ENCODE results near the gene ILK. TPM values are rescaled to one million over a fixed set of nuclear protein-coding genes. Genes with fewer than 3 reads are reported as not detected.

ILK gene
- total RNA-seq, 1 experiment from 2014 or later = 69.7 TPM

GRCh38 chr11:6588018-6588417 is 15.6 kb upstream of the ILK start:
- H3K4me1 ChIP-seq (replicated peaks; ENCODE audit: insufficient read depth) = no peaks in the 10 kb centered on the region
- DNase-seq = no peak
- H3K9me3 ChIP-seq (ENCODE audit: insufficient read depth, low read depth) = no peaks in the 10 kb centered on the region; the same call in 1 of the 2 replicates
- H3K79me2 ChIP-seq (ENCODE audit: low read depth) = no peaks in the 10 kb centered on the region
- no peaks in the 10 kb centered on the region for H3K36me3 ChIP-seq (ENCODE audit: low read depth)
- TF ChIP-seq, protein P1, sequence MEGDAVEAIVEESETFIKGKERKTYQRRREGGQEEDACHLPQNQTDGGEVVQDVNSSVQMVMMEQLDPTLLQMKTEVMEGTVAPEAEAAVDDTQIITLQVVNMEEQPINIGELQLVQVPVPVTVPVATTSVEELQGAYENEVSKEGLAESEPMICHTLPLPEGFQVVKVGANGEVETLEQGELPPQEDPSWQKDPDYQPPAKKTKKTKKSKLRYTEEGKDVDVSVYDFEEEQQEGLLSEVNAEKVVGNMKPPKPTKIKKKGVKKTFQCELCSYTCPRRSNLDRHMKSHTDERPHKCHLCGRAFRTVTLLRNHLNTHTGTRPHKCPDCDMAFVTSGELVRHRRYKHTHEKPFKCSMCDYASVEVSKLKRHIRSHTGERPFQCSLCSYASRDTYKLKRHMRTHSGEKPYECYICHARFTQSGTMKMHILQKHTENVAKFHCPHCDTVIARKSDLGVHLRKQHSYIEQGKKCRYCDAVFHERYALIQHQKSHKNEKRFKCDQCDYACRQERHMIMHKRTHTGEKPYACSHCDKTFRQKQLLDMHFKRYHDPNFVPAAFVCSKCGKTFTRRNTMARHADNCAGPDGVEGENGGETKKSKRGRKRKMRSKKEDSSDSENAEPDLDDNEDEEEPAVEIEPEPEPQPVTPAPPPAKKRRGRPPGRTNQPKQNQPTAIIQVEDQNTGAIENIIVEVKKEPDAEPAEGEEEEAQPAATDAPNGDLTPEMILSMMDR (conservative IDR thresholded peaks at IDR 0.05) = no peak
- TF ChIP-seq EZH2 (IDR thresholded peaks at IDR 0.05; ENCODE audit: low read depth) = no peak
- H3K9me2 ChIP-seq (ENCODE audit: insufficient read depth) = no peaks in the 10 kb centered on the region
- no peaks in the 10 kb centered on the region for H4K20me1 ChIP-seq (ENCODE audit: insufficient read depth)
- no peak overlapping the region for H2AFZ ChIP-seq
- POLR2A ChIA-PET (ENCODE audit: unreplicated experiment) = no interaction called here
- no peaks in the 10 kb centered on the region for H3K27me3 ChIP-seq (ENCODE audit: insufficient read depth, low read depth)
- intact Hi-C loops (cut with micrococcal nuclease; ENCODE audit: unreplicated experiment) = no loop called here
- no peak overlapping the region for H3K27ac ChIP-seq
- no peak overlapping the region for H3K4me3 ChIP-seq
- CTCF ChIA-PET = no interaction called here
- no peaks in the 10 kb centered on the region for H3F3A ChIP-seq (ENCODE audit: insufficient read depth, low read depth)
- no TSS peak for BruUV-seq (replicated peaks)
- no peak overlapping the region for H3K4me2 ChIP-seq

DNA sequence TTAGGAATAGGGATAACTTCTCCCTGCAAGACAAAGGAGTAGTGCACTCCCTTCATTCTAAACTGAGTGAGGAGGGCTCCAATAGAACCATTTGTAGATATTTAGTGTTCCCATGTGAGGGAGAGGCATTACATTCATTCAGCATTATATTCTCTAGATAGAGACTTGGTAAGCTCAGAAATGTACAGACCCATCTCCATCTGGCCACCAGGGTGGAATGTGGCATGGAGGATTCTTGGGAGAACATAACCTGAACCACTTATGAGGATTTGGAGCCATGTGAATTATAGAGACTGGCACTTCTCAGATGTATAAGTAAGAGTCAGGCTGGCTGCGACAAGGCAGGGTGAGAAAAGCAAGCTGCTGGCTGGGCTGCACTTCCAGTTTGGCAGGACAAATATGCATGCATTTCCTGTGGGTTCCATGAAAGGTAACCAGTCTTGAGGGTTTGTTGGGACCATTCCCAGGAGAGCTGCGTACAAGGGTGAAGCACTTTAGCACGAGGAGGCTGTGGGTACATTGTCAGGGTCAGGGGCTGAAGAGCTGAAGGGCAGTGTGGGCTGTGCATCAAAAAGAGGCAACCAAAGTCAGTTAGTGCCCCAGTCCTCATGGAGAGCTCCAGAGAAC is 9.3 kb upstream of the ILK start:
- no peak overlapping the region for H3K4me3 ChIP-seq
- no peak overlapping the region for H3K4me2 ChIP-seq
- H4K20me1 ChIP-seq (ENCODE audit: insufficient read depth) = no peaks in the 10 kb centered on the region
- no TSS peak for BruUV-seq (replicated peaks)
- H3K79me2 ChIP-seq (ENCODE audit: low read depth) = no peaks in the 10 kb centered on the region
- CTCF ChIA-PET = no interaction called here
- no peak for TF ChIP-seq EZH2 (IDR thresholded peaks at IDR 0.05; ENCODE audit: low read depth)
- TF ChIP-seq, protein P1 (conservative IDR thresholded peaks at IDR 0.05) = no peak
- H3K4me1 ChIP-seq (replicated peaks; ENCODE audit: insufficient read depth) = no peaks in the 10 kb centered on the region
- POLR2A ChIA-PET (ENCODE audit: unreplicated experiment) = no interaction called here
- intact Hi-C loops (cut with micrococcal nuclease; ENCODE audit: unreplicated experiment) = no loop called here
- no peaks in the 10 kb centered on the region for H3K9me2 ChIP-seq (ENCODE audit: insufficient read depth)
- H3K36me3 ChIP-seq (ENCODE audit: low read depth) = no peaks in the 10 kb centered on the region
- DNase-seq = no peak
- H3K27ac ChIP-seq = no peak overlapping the region
- no peaks in the 10 kb centered on the region for H3K27me3 ChIP-seq (ENCODE audit: insufficient read depth, low read depth)
- no peak overlapping the region for H2AFZ ChIP-seq
- no peaks in the 10 kb centered on the region for H3F3A ChIP-seq (ENCODE audit: insufficient read depth, low read depth)
- no peaks in the 10 kb centered on the region for H3K9me3 ChIP-seq (ENCODE audit: insufficient read depth, low read depth)

DNA sequence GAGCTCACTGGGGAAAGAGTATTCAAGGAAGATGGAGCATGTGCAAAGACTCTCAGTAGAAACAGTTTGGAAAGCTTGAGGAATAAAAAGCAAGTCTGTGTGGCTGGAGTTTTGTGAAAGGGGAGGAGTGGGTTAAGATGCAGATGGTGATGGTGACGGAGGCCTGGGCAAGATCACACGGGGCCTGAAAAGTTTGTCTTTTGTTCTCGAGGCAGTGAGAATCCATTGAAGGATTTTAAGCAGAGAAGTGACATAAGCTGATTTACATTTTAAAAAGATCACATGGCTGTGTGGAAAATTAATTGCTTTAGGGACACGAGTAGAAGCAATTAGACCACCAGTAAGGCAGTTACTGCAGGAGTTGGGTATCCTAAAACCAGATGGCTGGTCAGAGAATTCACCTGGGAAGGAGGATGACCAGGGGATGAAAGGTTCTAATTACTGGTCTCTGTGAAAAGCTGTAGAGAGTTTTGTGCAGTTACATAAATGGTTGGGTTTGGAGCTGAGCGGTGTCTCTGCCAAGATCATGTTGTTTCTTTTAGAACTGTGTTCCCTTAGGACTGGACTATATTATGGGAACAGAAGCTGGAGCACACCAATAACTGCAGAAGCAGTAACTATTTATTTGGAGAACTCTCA is 7.2 kb upstream of the ILK start:
- H3K79me2 ChIP-seq (ENCODE audit: low read depth) = peaks cover 2% of the 10 kb centered on the region; the same call in 1 of the 2 replicates
- H3K27ac ChIP-seq = no peak overlapping the region
- intact Hi-C loops (cut with micrococcal nuclease; ENCODE audit: unreplicated experiment) = no loop called here
- ChIA-PET POLR2A (ENCODE audit: unreplicated experiment) (no interaction called here), CTCF (no interaction called here)
- H3K9me2 ChIP-seq (ENCODE audit: insufficient read depth) = no peaks in the 10 kb centered on the region
- H3K4me2 ChIP-seq = no peak overlapping the region
- BruUV-seq (replicated peaks) = no TSS peak
- no peak overlapping the region for H2AFZ ChIP-seq
- H3K9me3 ChIP-seq (ENCODE audit: insufficient read depth, low read depth) = no peaks in the 10 kb centered on the region
- no peaks in the 10 kb centered on the region for H3K4me1 ChIP-seq (replicated peaks; ENCODE audit: insufficient read depth)
- no peaks in the 10 kb centered on the region for H3F3A ChIP-seq (ENCODE audit: insufficient read depth, low read depth)
- 0 out of 2 replicates have a peak, but pooled peaks cover 6% of the 10 kb centered on the region for H3K36me3 ChIP-seq (ENCODE audit: low read depth)
- no peak for DNase-seq
- TF ChIP-seq EZH2 (IDR thresholded peaks at IDR 0.05; ENCODE audit: low read depth) = no peak
- TF ChIP-seq, protein P1 (conservative IDR thresholded peaks at IDR 0.05) = no peak
- H3K27me3 ChIP-seq (ENCODE audit: insufficient read depth, low read depth) = no peaks in the 10 kb centered on the region
- H4K20me1 ChIP-seq (ENCODE audit: insufficient read depth) = no peaks in the 10 kb centered on the region
- H3K4me3 ChIP-seq = no peak overlapping the region

Data from PC-9 (cell line).